ENCODE measurements around the gene BCL7A. TPM values are rescaled to one million over a fixed set of nuclear protein-coding genes. Genes with fewer than 3 reads are reported as not detected.
"Not testable (repeated sequence)": the region's sequence is repeated elsewhere in the genome, so short reads cannot be mapped to it uniquely, and the experiment has no call there.

Gene BCL7A
- total RNA-seq, 4 donors from 2014 or later = 15.9 to 30.9 (median 22.7) TPM

GRCh38 chr12:122040579-122041386, 19.1 kb downstream of the BCL7A start:
- H3K4me3 ChIP-seq = no peak overlapping the region
- H3K4me1 ChIP-seq = peaks cover 2% of the 10 kb centered on the region
- DNase-seq (ENCODE audit: low spot score in 2 of 2) = no peak
- H3K27ac ChIP-seq = no peak overlapping the region
- H3K27me3 ChIP-seq = no peaks in the 10 kb centered on the region
- TF ChIP-seq CTCF (IDR thresholded peaks at IDR 0.05) = no peak
- WGBS = 89% methylated on average over 21 of the region's 21 CpGs
- no peaks in the 10 kb centered on the region for H3K9me3 ChIP-seq
- peaks cover 33% of the 10 kb centered on the region for H3K36me3 ChIP-seq

- not testable (repeated sequence) for H3K4me1 ChIP-seq; H3K9me3 ChIP-seq; H3K4me3 ChIP-seq; DNase-seq (ENCODE audit: low spot score in 2 of 2); H3K27me3 ChIP-seq; H3K27ac ChIP-seq
- WGBS = 89% methylated on average over 3 of the region's 3 CpGs
- H3K36me3 ChIP-seq = peaks cover 31% of the 10 kb centered on the region
Measured at GRCh38 chr12:122041458-122041857, 19.8 kb downstream of the BCL7A start.

GRCh38 chr12:122042910-122043309, 21.2 kb downstream of the BCL7A start:
- no peaks in the 10 kb centered on the region for H3K27me3 ChIP-seq
- TF ChIP-seq POLR2A (IDR thresholded peaks at IDR 0.05) (no peak), POLR2AphosphoS5 (IDR thresholded peaks at IDR 0.05) (no peak), CTCF (IDR thresholded peaks at IDR 0.05) (no peak), EP300 (IDR thresholded peaks at IDR 0.05) (no peak)
- H3K9me3 ChIP-seq = no peaks in the 10 kb centered on the region
- no peaks in the 10 kb centered on the region for H3K4me1 ChIP-seq
- DNase-seq (ENCODE audit: low spot score in 2 of 2) = no peak
- no peak overlapping the region for H3K27ac ChIP-seq
- 77% methylated on average over 11 of the region's 11 CpGs for WGBS
- no peak overlapping the region for H3K4me3 ChIP-seq
- H3K36me3 ChIP-seq = peaks cover 31% of the 10 kb centered on the region

GRCh38 chr12:122043476-122043875, 21.8 kb downstream of the BCL7A start:
- Histone ChIP-seq H3K27ac (no peak overlapping the region), H3K9me3 (no peaks in the 10 kb centered on the region), H3K36me3 (peaks cover 30% of the 10 kb centered on the region), H3K27me3 (no peaks in the 10 kb centered on the region), H3K4me1 (no peaks in the 10 kb centered on the region), H3K4me3 (no peak overlapping the region)
- WGBS = 87% methylated on average over 15 of the region's 15 CpGs
- no peak for DNase-seq (ENCODE audit: low spot score in 2 of 2)
- no peak for TF ChIP-seq POLR2A (IDR thresholded peaks at IDR 0.05)
- TF ChIP-seq EP300 (IDR thresholded peaks at IDR 0.05) = no peak
- no peak for TF ChIP-seq CTCF (IDR thresholded peaks at IDR 0.05)
- TF ChIP-seq POLR2AphosphoS5 (IDR thresholded peaks at IDR 0.05) = no peak

- peaks cover 22% of the 10 kb centered on the region for H3K36me3 ChIP-seq
- DNase-seq (ENCODE audit: low spot score in 2 of 2) = no peak
- no peak overlapping the region for H3K27ac ChIP-seq
- H3K27me3 ChIP-seq = no peaks in the 10 kb centered on the region
- TF ChIP-seq POLR2A (IDR thresholded peaks at IDR 0.05) (no peak), EP300 (IDR thresholded peaks at IDR 0.05) (no peak), CTCF (IDR thresholded peaks at IDR 0.05) (no peak), POLR2AphosphoS5 (IDR thresholded peaks at IDR 0.05) (no peak)
- WGBS = 97% methylated on average over 7 of the region's 7 CpGs
- H3K4me3 ChIP-seq = no peak overlapping the region
- H3K9me3 ChIP-seq = no peaks in the 10 kb centered on the region
- H3K4me1 ChIP-seq = no peaks in the 10 kb centered on the region
Measured at GRCh38 chr12:122045262-122045661, 23.6 kb downstream of the BCL7A start.

- H3K27me3 ChIP-seq = no peaks in the 10 kb centered on the region
- H3K4me3 ChIP-seq = no peak overlapping the region
- TF ChIP-seq POLR2A (IDR thresholded peaks at IDR 0.05) (no peak), CTCF (IDR thresholded peaks at IDR 0.05) (no peak), EP300 (IDR thresholded peaks at IDR 0.05) (no peak), POLR2AphosphoS5 (IDR thresholded peaks at IDR 0.05) (no peak)
- peaks cover 22% of the 10 kb centered on the region for H3K36me3 ChIP-seq
- WGBS = 83% methylated on average over 7 of the region's 7 CpGs
- H3K4me1 ChIP-seq = no peaks in the 10 kb centered on the region
- DNase-seq (ENCODE audit: low spot score in 2 of 2) = no peak
- H3K9me3 ChIP-seq = no peaks in the 10 kb centered on the region
- H3K27ac ChIP-seq = no peak overlapping the region
Measured at GRCh38 chr12:122046145-122046544, 24.5 kb downstream of the BCL7A start.

All from suprapubic skin (tissue), 4 donors.